ENCODE results near the gene CHDH.

CHDH gene

GRCh38 chr3:53789459-53789858 is 56.8 kb downstream of the CHDH start:
- DNase-seq (ENCODE audit: low read depth): no peak

GRCh38 chr3:53788038-53788437 is 58.2 kb downstream of the CHDH start:
- no peak for DNase-seq (ENCODE audit: low read depth)

- no peak for DNase-seq (ENCODE audit: low read depth)
Observed at GRCh38 chr3:53787016-53787415, 59.2 kb downstream of the CHDH start.

DNA sequence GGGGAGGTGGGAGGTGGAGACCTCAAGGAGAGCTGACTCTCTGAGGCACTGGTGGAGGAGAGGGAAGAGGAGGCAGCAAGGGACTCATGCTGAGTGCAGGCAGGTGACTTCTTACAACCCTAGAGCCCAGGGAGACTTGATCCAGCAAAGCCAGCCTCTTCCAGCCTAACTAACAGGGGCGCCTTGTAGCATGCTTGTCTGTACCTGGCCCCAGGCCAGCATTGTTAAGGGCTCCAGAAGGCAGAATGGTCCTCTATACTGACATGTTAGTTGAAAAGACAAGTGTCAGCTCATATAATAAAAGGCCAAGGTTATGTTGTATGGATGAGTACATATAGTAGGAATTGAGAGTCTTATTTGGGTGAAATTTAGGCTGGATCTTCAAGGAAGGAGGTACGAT is 65.4 kb downstream of the CHDH start:
- DNase-seq (ENCODE audit: low read depth): no peak

GRCh38 chr3:53780171-53780570 is 66.0 kb downstream of the CHDH start:
- DNase-seq (ENCODE audit: low read depth): no peak

- no peak for DNase-seq (ENCODE audit: low read depth)
Observed at GRCh38 chr3:53778153-53778552, 68.1 kb downstream of the CHDH start.

DNA sequence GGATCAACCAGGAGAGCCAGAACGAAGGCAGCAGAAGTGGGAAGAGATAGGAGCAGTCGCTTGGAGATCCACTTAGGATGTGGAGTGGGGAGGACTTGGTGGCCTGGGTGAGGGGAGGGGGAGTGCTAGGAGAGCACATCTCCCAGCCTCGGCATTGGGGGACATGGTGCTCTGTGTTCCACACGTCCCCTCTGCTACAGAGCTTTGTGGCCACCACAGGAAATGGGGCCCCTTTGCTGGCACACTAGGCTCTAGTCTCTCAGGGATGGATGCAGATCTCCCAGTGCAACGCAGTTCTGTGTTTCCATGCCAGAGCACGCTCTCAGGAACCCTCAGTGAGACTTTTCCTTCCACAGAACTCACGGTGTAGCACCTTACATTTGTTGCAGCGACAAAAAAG is 68.8 kb downstream of the CHDH start:
- no peak for DNase-seq (ENCODE audit: low read depth)

GRCh38 chr3:53776494-53777101 is 69.6 kb downstream of the CHDH start:
- no peak for DNase-seq (ENCODE audit: low read depth)

DNA sequence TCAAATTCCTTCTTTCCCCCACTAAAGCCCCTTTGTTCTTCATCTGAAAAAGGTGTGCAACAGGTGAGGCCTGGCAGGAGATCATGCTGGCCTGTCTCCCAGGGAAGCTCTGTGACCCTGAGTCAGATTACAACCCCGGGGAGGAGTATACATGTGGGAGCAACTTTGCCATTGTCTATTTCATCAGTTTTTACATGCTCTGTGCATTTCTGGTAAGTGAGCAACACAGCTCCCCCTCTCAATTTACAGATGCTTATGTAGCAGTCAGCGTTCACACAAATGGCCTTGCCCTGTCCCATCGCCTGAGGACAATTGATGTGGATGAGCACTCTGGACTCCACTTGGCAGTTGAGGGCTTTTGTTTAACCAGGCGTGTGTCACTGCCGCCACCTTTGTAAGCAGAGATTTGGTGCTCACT is 70.4 kb downstream of the CHDH start:
- DNase-seq (ENCODE audit: low read depth): no peak

DNA sequence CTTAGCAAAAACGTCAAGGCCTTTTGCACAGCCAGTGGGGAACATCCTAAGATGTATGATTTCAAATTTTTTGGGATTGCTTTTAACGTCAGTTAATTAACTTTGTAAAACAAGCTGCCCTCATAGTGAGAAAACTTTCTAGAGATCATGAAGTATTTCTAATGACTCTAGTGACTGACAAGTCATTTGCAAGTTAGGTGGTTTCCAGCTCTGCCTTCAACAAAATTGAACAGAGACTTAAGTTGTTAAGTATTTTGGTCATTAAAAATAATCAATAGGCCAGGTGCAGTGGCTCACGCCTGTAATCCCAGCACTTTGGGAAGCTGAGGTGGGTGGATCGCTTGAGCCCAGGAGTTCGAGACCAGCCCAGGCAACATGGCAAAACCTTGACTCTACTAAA is 71.2 kb downstream of the CHDH start:
- no peak for DNase-seq (ENCODE audit: low read depth)

- DNase-seq (ENCODE audit: low read depth): no peak
Observed at GRCh38 chr3:53774414-53774813, 71.8 kb downstream of the CHDH start.

DNA sequence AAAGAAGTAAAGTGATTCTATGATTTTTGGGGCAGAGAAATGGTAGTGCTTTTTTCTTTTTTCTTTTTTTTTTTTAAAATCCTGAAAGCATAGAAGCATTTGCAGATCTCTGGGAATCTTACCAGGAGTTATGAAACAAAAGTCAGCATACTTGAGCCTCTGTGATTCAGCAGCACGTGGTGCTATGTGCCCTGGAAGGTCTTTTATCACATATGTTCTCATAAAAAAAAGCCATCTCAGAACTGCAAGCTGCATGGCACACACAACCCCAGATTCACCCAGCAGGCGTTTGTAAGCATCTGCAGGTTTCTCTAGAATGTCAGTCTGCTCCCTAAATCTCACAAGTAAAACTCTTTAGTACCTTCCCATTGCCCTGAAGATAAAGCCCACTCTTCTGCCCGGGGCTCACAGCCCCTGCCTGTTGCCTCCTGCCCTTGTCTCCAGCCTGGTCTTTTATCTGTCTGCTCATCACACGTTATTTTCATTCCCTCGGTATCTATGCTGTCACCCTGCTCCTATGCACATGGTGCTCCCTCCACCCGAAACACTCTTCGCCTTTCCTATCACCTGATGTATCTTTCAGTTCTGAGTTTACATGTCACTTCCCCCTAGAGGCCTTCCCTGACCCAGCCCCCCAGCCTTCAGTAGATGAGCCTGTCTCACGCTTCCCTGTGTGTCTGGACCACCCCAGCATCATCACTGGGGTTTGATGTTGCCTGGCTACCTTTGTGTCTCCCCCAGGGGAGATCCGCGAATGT is 72.4 kb downstream of the CHDH start:
- no peak for DNase-seq (ENCODE audit: low read depth)

- no peak for DNase-seq (ENCODE audit: low read depth)
Observed at GRCh38 chr3:53773021-53773436, 73.2 kb downstream of the CHDH start.

DNA sequence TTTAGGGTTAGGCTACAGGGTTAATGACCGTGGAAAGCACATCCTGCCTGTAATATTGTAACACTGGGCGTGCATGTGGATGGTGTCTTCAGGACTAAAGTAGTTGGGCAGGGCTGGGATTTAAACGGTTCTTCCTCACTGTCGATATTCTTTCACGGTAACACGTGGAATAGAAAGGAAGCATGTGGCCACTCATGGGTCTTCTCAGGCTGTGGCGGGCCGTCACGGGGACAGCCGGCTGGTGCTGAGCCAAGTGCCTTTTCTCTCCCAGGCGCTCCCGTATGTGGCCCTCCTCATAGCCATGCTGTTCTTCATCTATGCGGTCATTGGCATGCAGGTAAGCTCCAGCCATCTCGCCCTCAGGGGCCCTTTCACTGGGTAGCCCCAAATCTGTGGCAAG is 73.7 kb downstream of the CHDH start:
- DNase-seq (ENCODE audit: low read depth): no peak

DNA sequence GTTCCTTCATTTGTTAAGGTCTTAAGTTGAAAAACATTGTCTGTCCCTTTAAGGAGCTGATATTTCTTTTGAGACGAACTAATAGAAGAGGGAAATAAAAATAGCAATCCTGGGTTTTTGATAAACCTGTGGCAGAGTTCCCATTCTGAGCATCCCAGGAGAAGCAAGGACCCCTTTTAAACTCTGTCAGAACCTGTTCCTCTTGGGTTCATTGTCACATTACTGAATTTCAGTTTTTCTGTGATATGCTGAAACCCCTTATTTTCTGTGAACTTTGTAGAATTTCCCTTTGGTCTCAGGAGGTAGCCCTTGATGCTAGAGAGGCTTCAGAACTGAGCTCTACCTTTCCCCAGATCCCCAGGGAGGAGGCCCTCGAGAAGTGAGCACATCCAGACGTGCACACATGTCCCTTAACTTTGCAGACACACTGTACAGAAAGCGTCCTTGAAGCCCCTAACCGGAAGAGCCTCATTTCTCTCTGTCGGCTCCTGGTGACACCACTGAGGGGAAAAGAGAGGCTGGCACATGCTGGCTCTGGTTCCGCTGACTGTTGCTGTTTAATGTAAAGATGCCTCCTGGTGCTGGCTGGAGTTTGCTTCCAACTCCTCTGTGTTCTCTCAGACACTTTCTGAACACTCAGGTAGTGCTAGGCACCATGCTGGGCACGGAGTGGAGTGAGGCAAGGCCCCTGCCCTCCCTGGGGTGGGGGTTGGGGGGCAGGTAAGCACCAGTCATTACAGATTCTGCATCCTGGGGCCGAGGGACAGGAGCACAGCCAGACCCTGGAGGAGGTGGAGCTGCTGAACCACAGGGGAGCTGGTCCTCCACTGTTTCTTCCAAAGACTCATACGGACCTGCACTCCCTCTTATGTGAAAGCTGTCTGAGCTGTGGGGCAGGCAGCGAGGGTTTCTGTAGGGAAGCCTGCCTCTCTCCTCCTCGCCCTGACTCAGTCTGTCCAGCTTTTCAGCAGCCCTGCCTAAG is 77.5 kb downstream of the CHDH start:
- DNase-seq (ENCODE audit: low read depth): no peak

GRCh38 chr3:53766706-53767105 is 79.5 kb downstream of the CHDH start:
- DNase-seq (ENCODE audit: low read depth): no peak

GRCh38 chr3:53765753-53766152 is 80.5 kb downstream of the CHDH start:
- DNase-seq (ENCODE audit: low read depth): no peak

DNA sequence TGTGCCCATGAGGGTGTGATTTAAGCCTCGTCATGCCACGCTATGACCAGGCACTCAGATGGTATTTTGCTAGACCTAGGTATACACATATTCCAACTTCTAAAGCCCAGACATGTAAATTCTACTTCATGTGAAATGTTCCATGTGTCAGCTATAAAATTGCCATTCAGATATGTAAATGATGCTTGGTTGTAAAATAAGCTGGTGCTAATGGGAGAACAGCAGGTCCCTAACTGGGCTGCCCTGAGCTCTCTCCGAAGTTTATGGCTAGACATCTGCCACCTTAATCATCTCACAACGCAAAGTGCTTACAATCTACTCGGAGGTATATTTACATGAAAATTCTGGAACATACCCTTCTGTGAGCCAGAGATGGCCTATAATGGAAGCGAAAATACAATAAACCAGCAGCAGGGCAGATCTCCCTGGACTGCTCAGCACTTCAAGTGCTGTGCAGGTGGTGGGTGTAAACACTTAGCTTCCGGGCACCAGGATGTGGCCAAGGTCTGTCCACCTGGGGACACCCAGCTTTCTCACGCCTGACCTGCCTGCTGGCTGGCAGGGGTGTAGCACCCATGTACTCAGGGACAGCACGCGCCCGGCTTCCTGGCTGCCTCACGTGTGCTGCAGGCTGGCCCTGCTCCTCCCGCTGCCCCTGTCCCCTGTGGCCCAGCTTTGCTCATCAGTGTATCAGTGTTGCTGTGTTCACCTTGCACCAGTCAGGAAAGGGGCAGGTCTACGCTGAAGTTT is 82.0 kb downstream of the CHDH start:
- no peak for DNase-seq (ENCODE audit: low read depth)

DNA sequence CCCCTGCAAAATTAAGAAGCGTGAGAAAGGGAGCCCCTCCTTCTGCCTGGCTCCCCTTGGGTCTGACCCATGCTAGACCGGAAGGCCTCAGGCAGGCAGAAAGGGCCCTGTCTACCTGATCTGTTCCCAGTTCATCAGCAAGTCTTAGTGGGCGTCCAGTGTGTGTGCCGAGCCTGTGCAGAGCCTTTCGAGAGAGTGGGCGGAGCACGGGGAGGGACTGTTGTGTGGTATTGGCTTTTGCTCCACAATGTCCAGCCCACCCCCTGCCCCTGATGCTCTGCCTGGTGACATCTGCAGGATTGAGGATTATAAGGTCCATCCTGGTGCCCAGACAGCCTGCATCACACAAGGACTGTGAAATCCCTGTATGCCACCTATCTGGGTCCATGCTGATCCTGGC is 82.9 kb downstream of the CHDH start:
- DNase-seq (ENCODE audit: low read depth): no peak

Measured in stimulated activated CD8-positive, alpha-beta memory T cell treated with anti-CD3 and anti-CD28 coated beads, Interleukin-12 subunit alpha, Interleukin-12 subunit beta, amount 100 ng/mL, for 4 hours (primary cell).